GM19023 (cell line): Measurements from ENCODE around the gene HSPB1.
"Not testable (repeated sequence)": the region's sequence is repeated elsewhere in the genome, so short reads cannot be mapped to it uniquely, and the experiment has no call there.

Source experiments
- ATAC-seq: cut with Tn5 transposase; IDR thresholded peaks from one replicate; pipeline ENCODE4 v1.9.1; 2021; ENCODE audit warnings: mild to moderate bottlenecking, moderate library complexity; ENCODE audit not compliant: unreplicated experiment

HSPB1 gene

GRCh38 chr7:76302347-76303201 is at the start of gene HSPB1:
HSPB1 (plus strand) TSS chr7:76302673; CDS start chr7:76302713, 40 bp downstream.
- ATAC-seq: peak; percentile 65

- ATAC-seq: no peak
Observed at GRCh38 chr7:76254781-76255180, 47.7 kb upstream of the HSPB1 start.

- no peak for ATAC-seq
Observed at GRCh38 chr7:76257973-76258372, 44.5 kb upstream of the HSPB1 start.

GRCh38 chr7:76259124-76260093 is 43.1 kb upstream of the HSPB1 start:
- ATAC-seq: no peak

- no peak for ATAC-seq
Observed at GRCh38 chr7:76260171-76260703, 42.2 kb upstream of the HSPB1 start.

- ATAC-seq: no peak
Observed at GRCh38 chr7:76261329-76261728, 41.1 kb upstream of the HSPB1 start.

GRCh38 chr7:76261931-76262330 is 40.5 kb upstream of the HSPB1 start:
- no peak for ATAC-seq

- ATAC-seq: no peak
Observed at GRCh38 chr7:76262683-76263402, 39.6 kb upstream of the HSPB1 start.

GRCh38 chr7:76265299-76265698 is 37.2 kb upstream of the HSPB1 start:
- no peak for ATAC-seq

- ATAC-seq: no peak
Observed at GRCh38 chr7:76267107-76267893, 35.2 kb upstream of the HSPB1 start.

GRCh38 chr7:76267894-76268183 is 34.6 kb upstream of the HSPB1 start:
- ATAC-seq: no peak

GRCh38 chr7:76268376-76268775 is 34.1 kb upstream of the HSPB1 start:
- ATAC-seq: no peak

- no peak for ATAC-seq
Observed at GRCh38 chr7:76269895-76270294, 32.6 kb upstream of the HSPB1 start.

- ATAC-seq: not testable (repeated sequence)
Observed at GRCh38 chr7:76271384-76271783, 31.1 kb upstream of the HSPB1 start.

- no peak for ATAC-seq
Observed at GRCh38 chr7:76272142-76272541, 30.3 kb upstream of the HSPB1 start.

GRCh38 chr7:76272851-76273497 is 29.5 kb upstream of the HSPB1 start:
- ATAC-seq: no peak

- no peak for ATAC-seq
Observed at GRCh38 chr7:76273503-76273902, 29.0 kb upstream of the HSPB1 start.

- no peak for ATAC-seq
Observed at GRCh38 chr7:76278540-76278939, 23.9 kb upstream of the HSPB1 start.

- ATAC-seq: no peak
Observed at GRCh38 chr7:76280408-76280807, 22.1 kb upstream of the HSPB1 start.
